ENCODE data around the gene ABCB4.
"Not testable (repeated sequence)": the region's sequence is repeated elsewhere in the genome, so short reads cannot be mapped to it uniquely, and the experiment has no call there.

The ABCB4 gene

DNA sequence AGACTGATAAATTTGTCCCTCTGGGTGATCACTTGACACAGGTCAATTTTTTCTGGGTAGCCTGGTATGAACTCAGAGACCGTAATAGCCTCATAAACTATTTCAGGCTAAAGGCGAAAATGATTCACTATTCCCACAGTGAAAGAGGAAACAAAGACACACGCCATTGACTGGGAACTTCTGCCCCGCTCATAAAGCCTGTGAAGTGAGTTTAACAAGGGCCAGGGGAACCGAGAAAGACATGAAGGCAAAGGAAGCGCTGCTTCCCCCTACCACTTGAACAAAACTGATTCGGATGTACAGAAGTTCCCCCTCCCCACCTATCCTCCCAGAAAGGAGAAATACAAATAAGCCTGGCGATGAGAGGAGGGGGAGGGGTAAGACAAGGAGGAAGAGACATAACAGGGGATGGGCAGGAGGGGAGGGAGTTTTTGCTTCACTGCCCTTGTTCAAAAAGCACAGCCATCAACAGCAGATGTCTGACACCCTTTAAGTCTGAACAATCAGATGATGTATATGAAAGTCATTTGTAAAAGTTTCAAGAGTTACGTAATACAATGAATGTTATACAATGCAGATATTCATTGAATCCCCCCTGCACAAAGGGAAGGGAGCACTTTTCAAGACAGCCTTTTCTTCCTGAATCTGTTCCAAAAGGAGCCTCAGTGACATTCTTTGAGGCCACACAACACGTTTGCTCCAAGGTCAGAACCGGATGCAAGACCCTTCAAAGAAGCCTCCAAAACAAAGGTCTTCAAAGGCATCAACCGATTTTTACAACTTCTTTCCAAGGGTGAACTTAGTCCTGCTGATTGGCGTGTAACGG lies 734 bp downstream of the ABCB4 start:
- no peak for DNase-seq

DNA sequence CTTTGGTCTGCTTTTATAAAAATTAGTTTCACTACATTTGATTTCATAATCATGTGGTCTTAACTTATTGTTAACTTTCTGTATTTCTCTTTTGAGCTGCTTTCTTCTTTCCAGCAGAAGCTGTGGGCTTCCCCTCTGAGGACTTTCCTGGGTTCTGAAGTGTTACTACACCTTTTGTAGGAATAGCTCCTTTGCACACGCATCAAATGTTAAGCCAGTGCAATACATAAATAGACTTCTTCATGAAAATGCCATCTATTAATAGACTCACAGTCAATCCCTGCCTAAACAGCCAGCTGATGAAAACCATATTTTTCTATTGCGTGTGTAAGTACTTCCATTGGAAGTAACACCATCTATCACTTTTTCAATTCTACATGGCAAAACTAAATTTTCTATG lies 1.5 kb downstream of the ABCB4 start:
- no peak for DNase-seq

DNA sequence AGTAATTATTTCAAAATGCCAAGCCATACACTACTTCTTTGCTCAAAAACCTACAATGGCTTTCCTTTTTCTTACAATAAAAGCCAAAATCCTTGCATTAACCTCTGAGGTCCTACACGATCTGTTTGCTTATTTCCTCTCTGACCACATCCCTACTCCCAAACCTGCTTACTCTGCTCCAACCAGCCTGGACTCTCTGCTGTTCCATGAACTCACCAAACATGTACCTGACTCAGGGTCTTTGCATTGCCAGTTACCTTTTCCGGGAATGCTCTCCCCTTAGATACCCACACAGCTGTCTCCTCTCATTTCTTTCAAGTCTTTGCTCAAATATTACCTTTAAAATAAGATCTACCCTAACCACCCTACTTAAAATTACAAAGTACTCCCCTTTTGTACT lies 2.3 kb downstream of the ABCB4 start:
- no peak for DNase-seq

DNA sequence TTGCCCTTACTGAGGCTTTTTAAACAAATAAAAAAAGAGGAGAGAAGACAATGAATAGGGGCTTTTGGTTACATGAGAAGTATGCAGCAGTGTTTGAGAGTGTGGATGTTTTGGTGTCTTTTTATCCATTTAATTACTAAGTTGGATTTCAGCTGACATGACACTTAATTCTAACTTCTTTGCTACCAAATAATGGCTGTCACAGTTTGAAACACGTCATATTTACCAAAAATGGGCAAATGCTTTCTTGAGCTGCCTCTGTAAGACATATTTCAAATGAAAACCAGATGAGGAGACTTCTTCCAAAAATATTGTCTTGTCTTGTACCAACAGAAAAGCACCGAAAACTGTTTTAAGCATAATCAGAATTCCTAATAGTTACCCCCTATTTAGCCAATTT lies 4.0 kb downstream of the ABCB4 start:
- no peak for DNase-seq

DNA sequence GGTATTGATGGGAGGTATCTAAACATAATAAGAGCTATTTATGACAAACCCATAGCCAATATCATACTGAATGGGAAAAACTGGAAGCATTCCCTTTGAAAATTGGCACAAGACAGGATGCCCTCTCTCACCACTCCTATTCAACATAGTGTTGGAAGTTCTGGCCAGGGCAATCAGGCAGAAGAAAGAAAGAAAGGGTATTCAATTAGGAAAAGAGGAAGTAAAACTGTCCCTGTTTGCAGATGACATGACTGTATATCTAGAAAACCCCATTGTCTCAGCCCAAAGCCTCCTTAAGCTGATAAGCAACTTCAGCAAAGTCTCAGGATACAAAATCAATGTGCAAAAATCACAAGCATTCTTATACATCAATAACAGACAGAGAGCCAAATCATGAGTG lies 6.3 kb downstream of the ABCB4 start:
- DNase-seq: not testable (repeated sequence)

DNA sequence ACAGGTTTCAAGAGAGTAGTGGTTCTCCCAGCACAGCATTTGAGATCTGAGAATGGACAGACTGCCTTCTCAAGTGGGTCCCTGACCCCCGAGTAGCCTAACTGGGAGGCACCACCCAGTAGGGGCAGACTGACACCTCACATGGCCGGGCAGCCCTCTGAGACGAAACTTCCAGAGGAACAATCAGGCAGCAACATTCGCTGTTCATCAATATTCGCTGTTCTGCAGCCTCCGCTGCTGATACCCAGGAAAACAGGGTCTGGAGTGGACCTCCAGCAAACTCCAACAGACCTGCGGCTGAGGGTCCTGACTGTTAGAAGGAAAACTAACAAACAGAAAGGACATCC lies 10.0 kb downstream of the ABCB4 start:
- DNase-seq: not testable (repeated sequence)

DNA sequence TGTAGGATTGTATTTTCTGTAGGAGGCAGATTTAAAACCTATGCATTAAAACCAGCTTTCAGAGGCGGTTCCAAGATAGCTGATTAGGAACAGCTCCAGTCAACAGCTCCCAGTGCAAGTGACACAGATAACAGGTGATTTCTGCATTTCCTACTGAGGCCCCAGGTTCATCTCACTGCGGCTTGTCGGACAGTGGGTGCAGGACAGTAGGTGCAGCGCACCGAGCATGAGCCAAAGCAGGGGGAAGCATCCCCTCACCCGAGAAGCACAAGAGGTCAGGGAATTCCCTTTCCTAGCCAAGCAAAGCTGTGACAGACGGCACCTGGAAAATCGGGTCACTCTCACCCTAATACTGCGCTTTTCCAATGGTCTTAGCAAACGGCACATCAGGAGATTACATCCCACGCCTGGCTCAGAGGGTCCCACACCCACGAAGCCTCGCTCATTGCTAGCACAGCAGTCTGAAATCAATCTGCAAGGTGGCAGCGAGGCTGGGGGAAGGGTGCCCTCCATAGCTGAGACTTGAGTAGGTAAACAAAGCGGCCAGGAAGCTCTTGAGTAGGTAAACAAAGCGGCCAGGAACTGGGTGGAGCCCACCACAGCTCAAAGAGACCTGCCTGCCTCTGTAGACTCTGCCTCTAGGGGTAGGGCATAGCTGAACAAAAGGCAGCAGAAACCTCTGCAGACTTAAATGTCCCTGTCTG lies 10.5 kb downstream of the ABCB4 start:
- DNase-seq: not testable (repeated sequence)

DNA sequence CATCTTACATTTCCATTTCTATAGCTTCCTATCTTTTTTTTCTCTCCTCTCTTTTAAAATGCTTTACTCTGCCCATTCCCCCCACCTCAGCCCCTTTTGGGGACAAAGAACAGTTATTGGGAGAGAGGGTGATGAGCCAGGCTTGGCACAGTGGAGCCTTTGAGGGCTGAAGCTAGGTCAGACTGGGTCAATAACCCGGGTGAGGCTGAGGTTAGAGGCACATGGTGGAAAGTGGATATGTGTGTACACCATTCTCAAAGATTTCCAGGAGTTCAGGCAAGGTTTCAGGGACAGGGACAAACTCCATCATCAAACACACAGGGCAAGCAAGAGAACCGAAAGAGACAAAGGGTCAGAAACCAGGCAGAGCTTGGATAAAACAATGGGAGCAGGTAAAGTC lies 11.5 kb downstream of the ABCB4 start:
- no peak for DNase-seq

DNA sequence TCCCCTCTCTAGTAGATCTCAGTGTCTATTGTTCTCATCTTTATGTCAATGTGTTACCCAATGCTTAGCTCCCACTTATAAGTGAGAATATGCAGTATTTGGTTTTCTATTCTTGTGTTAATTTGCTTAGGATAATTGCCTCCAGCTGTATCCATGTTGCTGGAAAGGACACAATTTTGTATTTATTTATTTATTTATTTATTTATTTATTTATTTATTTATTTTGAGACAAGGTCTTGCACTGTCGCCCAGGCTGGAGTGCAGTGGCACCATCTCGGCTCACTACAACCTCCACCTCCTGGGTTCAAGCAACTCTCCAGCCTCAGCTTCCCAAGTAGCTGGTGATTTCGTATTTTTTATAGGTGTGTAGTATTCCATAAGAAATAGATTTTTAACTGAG lies 15.0 kb downstream of the ABCB4 start:
- DNase-seq: not testable (repeated sequence)

DNA sequence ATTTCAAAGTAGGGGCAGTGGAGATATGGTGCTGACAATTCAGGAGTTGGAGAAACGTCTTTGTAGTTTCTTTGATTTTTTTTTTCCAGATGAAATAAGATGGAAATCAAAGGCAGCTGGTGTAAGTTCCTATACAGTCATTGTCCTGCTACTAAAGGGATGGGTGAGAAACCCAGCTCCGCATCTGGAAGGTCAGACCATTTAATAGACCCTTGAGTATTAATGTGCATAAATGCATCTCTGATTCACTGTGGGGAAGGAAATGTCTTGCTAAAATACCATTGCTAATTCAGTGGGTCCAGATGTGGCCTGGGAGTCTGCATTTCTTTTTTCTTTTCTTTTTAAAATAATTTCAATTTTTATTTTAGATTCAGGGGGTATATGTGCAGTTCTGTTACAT lies 15.5 kb downstream of the ABCB4 start:
- no peak for DNase-seq

DNA sequence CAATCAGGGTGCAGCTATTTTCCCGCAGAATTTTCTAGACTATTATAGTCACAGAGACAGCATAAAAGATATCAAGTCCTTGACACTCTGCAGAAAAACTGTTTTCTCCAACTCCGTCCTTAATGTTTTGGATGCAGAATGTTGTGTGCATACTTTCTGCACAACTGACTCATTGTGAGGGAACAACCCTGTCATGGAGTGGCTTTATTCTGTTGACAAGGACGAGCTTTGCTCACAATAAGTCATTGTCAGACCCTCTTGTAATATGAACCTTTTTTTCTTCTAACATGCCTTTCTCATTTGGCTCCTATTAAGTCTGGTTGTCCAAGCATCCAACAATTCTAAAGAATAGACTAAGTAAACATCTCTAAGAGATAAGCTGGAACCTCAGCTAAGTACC lies 17.3 kb downstream of the ABCB4 start:
- DNase-seq: no peak

DNA sequence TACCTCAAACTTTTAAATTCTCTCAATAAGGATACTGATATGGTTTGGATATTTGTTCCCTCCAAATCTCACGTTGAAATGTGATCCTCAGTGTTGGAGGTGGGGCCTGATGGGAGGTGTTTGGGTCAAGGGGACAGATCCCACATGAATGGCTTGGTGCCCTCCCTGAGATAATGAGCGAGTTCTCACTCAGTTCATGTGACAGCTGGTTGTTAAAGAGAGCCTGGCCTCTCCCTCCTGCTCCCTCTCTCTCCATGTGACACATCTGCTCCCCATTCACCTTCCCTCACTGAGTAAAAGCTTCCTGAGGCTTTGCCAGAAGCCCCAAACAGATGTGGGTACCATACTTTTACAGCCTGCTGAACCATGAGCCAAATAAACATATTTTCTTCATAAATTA lies 19.2 kb downstream of the ABCB4 start:
- no peak for DNase-seq

DNA sequence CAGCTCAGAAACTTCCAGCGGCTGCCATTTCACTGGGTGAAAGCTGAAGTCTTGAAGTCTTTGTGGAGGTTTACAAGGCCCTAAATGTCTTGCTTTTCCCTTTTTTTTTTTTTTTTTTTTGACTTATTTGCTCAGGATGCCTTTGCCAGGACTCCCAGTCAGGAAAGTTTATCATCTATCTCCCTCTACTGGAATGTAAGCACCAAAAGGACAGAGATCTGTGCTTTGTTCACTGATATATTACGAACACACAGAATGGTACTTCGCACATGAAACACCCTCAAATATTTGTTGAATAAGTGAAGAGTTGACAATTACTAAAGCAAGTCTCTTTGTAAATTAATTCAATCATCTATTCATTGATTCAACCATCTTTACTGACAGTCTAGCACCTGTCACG lies 23.2 kb downstream of the ABCB4 start:
- DNase-seq: no peak

DNA sequence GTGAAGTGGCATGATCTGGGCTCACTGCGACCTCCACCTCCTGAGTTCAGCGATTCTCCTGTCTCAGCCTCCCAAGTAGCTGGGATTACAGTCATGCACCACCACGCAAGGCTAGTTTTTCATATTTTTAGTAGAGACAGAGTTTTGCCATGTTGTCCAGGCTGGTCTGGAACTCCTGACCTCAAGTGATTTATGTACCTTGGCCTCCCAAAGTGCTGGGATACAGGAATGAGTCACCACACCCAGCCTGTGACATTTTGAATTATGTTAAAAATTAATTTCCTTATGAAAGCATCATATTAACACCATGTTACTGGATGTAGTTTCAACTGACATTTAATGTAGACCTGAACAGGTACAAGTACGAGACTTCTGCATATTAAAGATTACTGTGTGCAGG lies 24.3 kb downstream of the ABCB4 start:
- no peak for DNase-seq

DNA sequence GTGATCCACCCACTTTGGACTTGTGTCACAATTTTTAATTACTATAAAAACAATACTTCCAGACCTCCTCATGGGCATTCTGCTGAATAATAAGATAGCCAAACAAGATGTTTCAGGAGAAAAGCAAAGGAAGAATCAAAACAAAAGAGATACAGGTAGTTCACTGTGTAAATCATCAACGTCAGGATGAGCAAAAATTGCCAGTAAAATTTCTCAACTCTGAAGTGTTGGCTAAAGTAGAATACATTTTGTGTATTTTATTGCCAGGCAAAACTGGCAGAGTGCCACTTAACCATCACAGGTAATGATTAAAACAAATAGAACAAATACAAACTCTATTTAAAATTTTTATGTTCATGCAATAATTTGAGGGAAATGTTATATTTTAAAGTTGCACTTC lies 24.8 kb downstream of the ABCB4 start:
- no peak for DNase-seq

DNA sequence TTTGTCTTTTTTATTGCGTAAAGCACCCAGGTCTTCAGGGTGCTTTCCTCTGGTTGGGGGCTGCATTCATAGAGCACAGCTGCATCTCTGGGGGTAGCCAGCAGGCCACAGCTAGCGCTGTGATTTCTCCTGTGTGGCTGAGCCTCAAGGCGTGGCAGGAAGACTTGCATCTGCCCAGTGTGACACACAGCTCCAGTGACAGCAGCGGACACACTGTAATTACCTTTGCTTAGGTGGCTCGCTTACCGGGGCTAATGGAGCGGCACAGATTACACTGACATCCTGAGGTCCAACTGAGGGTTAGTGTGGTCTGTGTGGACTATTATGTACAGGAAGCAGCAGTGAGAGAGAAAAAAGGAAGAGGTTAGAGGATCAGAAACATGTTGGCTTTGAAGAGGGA lies 27.1 kb downstream of the ABCB4 start:
- peak; percentile 49 for DNase-seq

DNA sequence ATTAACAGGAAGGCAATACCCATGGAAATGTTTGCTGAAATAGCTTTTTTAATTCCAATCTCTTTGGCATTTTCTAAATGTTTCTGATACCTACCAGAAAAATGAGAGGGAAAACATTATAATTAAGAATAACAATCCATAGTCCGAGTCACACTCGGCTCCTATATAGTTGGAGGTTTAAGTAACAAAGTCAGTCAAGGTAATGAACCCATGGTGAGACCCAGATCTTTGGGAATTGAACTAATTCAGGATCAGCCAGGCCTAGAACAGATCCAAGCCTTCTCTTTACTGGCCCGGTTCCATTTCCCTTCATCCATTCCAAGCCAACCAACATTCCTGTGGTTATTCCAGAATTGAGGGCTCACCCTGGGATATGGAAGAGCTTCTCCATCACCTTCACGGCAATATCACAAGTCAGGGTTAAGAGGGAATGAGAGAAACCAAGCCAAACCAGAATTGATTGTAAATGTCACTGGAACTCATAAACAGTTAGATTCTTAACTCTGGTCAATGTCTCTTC lies 28.3 kb downstream of the ABCB4 start:
- DNase-seq: no peak

DNA sequence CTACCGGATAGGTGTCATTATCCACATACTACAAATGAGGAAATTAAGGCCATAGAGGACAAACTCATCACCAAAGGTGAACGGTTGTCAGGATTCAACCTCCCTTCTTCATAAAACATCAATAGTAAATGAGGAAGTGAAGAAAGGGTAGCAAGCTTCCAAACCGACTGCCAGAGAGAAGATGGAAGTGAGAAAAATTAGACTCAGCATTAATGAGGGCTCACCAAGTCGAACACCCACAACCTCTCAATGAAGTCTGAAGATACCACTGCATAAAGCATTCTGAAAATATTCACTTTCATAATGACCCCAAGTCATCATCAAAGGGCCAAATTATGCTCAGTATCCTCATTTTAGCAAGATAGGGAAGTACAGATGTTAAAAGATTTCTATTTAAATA lies 29.6 kb downstream of the ABCB4 start:
- no peak for DNase-seq

DNA sequence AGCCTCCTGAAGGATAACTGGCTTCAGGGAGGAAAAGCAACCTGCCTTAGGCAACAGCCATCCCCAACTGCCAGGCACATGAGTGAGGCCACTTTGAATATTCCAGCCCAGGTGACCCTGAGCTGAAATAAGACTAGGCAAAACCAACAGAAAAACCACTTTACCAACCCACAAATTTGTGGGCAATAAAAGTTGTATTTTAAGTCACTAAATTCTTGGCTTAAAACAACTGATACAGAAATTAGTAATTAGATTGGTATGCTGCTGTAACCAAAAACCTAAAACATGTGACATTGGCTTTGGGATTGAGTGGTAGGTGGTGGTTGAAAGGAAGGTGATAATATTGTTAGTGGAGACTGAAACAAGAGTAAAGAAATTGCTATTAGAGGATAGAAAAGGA lies 39.9 kb downstream of the ABCB4 start:
- no peak for DNase-seq

DNA sequence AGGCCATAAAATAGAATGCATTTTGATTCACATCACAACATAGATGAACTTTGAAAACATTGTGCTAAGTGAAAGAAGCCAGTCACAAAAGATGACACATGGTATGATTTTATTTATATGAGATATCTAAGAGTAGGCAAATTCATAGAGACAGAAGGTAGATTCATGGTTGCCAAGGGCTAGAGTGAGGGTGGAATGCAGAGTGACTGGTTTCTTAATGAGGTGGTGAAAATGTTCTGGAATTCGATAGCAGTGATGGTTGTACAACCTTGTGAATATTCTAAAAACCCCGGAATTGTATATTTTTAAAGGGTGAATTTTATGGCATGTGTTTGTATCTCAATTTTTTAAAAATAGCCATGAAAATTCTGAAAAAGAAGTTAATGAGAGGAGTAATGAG lies 42.9 kb downstream of the ABCB4 start:
- no peak for DNase-seq

DNA sequence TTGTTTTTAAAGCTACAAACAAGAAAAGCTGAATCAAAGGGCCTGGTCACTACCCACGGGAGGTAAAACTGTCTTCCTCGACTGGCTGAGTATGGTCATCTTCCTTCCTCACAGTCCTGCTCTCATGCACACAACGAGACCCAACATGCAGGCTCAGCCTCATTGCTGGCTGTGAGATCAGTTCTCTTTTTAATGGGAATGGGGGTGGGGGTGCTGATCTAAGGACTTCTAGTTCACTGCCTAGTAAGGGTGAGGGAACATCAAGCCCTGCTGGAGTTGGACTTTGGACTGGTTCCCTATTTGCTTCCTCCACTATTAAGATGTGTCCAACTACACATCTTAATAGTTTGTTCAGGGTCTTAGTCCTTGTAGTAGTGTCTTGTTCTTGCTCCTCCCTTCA lies 48.2 kb downstream of the ABCB4 start:
- no peak for DNase-seq

DNA sequence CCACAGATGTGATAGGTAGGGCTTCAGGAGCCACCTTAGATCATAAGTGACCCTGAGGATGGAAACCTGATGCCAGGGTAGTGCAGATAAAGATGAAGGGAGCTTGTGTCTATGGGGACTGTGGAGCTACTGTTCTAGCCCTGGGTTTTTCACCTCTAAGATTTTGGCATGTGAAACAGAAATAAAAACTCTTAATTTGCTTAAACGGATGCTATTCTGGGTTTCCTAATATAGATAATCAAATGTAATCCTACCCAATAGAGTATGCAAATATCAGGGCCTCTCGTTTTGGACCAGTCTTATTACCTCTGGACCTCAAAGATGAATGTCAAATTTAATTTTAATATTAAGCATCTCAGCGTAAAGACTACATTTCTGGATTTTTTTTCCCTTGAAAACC lies 49.3 kb downstream of the ABCB4 start:
- no peak for DNase-seq

DNA sequence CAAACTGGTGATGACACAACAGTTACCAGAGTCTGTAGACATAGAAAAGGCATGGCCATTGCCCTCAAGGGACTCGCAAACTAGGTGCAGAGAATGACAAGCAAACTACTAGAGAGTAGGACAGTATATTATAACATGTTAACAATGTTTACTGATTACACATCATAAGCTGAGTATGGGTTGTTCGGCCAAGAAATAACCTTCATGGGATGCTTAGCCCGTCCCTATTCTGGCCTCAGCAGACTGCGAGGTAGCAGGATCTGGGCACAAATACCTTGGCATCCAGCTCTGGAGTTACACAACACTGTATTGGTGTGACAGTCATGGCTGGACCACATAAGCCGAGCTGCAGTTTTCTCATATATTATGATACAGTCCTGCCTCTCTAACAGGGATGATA lies 51.4 kb downstream of the ABCB4 start:
- no peak for DNase-seq

DNA sequence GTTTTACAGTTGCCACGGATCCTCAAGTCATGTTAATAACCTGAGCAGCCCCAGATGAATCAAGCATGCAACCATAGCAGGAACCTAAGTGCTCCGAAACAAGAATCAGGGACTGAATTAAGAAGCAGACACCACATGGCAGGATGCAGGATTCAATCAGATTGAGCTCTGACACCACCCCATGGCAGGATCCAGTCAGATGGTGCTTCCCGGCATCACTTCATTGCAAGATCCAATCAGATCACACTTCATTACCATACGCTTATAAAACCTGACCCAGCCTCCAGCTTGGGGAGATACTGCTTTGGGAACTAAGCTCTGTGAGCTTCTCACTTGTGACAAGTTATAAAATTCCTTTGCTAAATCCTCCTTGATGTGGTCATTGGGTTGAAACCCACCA lies 55.3 kb downstream of the ABCB4 start:
- DNase-seq: no peak
